Stimulated activated CD8-positive, alpha-beta memory T cell treated with anti-CD3 and anti-CD28 coated beads, Interleukin-4, amount 100 ng/mL, for 1 hour (primary cell): ENCODE measurements around the gene TRIM63.
A peak's percentile ranks its signal among the peaks of the same experiment; 100 is the strongest.

Experiments used
- DNase-seq, 2 donors: peaks; one replicate each; pipeline ENCODE4 v3.0.0-alpha.2; 2020; ENCODE audit warnings: low read depth in 2 of 2, low spot score in 1 of 2

TRIM63 gene

GRCh38 chr1:26035203-26035958 lies 32.0 kb downstream of the TRIM63 start:
- peak; percentile 84 to 85 for DNase-seq

GRCh38 chr1:26034504-26035202 lies 32.8 kb downstream of the TRIM63 start:
- DNase-seq = no peak

- DNase-seq = no peak
Measured at GRCh38 chr1:26032656-26033357, 34.6 kb downstream of the TRIM63 start.

- DNase-seq = no peak
Measured at GRCh38 chr1:26031611-26032220, 35.7 kb downstream of the TRIM63 start.

GRCh38 chr1:26031196-26031595 lies 36.2 kb downstream of the TRIM63 start:
- DNase-seq = no peak

GRCh38 chr1:26029864-26030481 lies 37.5 kb downstream of the TRIM63 start:
- no peak for DNase-seq

- DNase-seq = no peak
Measured at GRCh38 chr1:26029054-26029863, 38.2 kb downstream of the TRIM63 start.

- no peak for DNase-seq
Measured at GRCh38 chr1:26028490-26028980, 38.9 kb downstream of the TRIM63 start.

- DNase-seq = no peak
Measured at GRCh38 chr1:26027716-26028489, 39.5 kb downstream of the TRIM63 start.

- DNase-seq = no peak
Measured at GRCh38 chr1:26025517-26025916, 41.9 kb downstream of the TRIM63 start.

- DNase-seq = no peak
Measured at GRCh38 chr1:26025060-26025459, 42.4 kb downstream of the TRIM63 start.

GRCh38 chr1:26023826-26024225 lies 43.6 kb downstream of the TRIM63 start:
- DNase-seq = no peak

GRCh38 chr1:26023009-26023408 lies 44.4 kb downstream of the TRIM63 start:
- DNase-seq = no peak

GRCh38 chr1:26022404-26022779 lies 45.0 kb downstream of the TRIM63 start:
- DNase-seq = no peak

GRCh38 chr1:26021647-26022403 lies 45.6 kb downstream of the TRIM63 start, which contains the start of gene EXTL1:
Gene EXTL1 (plus strand): TSS chr1:26021775. CDS start chr1:26022647, 872 bp downstream.
- no peak for DNase-seq

GRCh38 chr1:26020941-26021646 lies 46.3 kb downstream of the TRIM63 start:
- DNase-seq = no peak

GRCh38 chr1:26020330-26020768 lies 47.1 kb downstream of the TRIM63 start:
- no peak for DNase-seq
